Measurements from ENCODE around the gene MED22. TPM values are rescaled to one million over a fixed set of nuclear protein-coding genes. Genes with fewer than 3 reads are reported as not detected.

MED22 gene
- polyA plus RNA-seq, 1 experiment: 14.1 TPM

- DNase-seq (ENCODE audit: low read depth, low spot score): no peak
- Histone ChIP-seq H3K27ac (ENCODE audit: low read depth, low read length) (no peak overlapping the region), H3K9me3 (ENCODE audit: control insufficient read depth, insufficient read depth, low read length) (no peaks in the 10 kb centered on the region), H3K4me3 (ENCODE audit: low read depth, low read length) (no peak overlapping the region), H3K27me3 (ENCODE audit: control insufficient read depth, insufficient read depth, low read length) (peaks cover 5% of the 10 kb centered on the region)
- CTCF ChIA-PET: interaction anchor here (0.7 kb wide), 1 partner anchor 26 kb away, joined by 4 read pairs; no protein-coding TSS in a partner anchor
- POLR2A ChIA-PET: no interaction called here
- no peak for TF ChIP-seq CTCF (IDR thresholded peaks at IDR 0.05; ENCODE audit: low read depth, low read length)
Observed at GRCh38 chr9:133390713-133391112, 42.8 kb upstream of the MED22 start.

DNA sequence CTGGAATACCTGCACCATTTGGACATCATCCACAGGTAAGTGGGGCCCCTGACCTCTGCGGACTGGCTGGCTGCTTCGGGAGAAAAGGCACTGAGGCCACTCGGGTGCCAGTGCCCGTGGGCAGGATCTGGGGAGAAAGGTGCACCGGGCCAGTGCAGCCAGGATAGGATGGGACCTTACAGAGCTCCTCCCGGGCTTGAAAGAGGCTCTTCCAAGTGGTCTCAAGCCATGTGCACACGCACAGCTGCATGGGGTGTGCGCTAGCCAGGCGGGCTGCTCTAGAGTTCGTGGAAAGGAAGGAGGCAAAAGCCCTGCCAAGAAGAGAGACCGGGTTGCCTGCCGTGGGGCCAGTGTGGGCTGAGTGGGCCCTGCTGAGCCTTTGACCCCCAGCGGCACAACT, 41.6 kb upstream of the MED22 start:
- ChIA-PET CTCF (no interaction called here), POLR2A (no interaction called here)
- H3K27me3 ChIP-seq (ENCODE audit: control insufficient read depth, insufficient read depth, low read length): peaks cover 5% of the 10 kb centered on the region
- DNase-seq (ENCODE audit: low read depth, low spot score): no peak
- TF ChIP-seq CTCF (IDR thresholded peaks at IDR 0.05; ENCODE audit: low read depth, low read length): no peak
- H3K9me3 ChIP-seq (ENCODE audit: control insufficient read depth, insufficient read depth, low read length): no peaks in the 10 kb centered on the region
- H3K27ac ChIP-seq (ENCODE audit: low read depth, low read length): no peak overlapping the region
- H3K4me3 ChIP-seq (ENCODE audit: low read depth, low read length): no peak overlapping the region

- ChIA-PET CTCF (no interaction called here), POLR2A (no interaction called here)
- no peak for TF ChIP-seq CTCF (IDR thresholded peaks at IDR 0.05; ENCODE audit: low read depth, low read length)
- H3K4me3 ChIP-seq (ENCODE audit: low read depth, low read length): no peak overlapping the region
- H3K9me3 ChIP-seq (ENCODE audit: control insufficient read depth, insufficient read depth, low read length): no peaks in the 10 kb centered on the region
- H3K27ac ChIP-seq (ENCODE audit: low read depth, low read length): no peak overlapping the region
- DNase-seq (ENCODE audit: low read depth, low spot score): no peak
- peaks cover 5% of the 10 kb centered on the region for H3K27me3 ChIP-seq (ENCODE audit: control insufficient read depth, insufficient read depth, low read length)
Observed at GRCh38 chr9:133389025-133389557, 41.2 kb upstream of the MED22 start.

DNA sequence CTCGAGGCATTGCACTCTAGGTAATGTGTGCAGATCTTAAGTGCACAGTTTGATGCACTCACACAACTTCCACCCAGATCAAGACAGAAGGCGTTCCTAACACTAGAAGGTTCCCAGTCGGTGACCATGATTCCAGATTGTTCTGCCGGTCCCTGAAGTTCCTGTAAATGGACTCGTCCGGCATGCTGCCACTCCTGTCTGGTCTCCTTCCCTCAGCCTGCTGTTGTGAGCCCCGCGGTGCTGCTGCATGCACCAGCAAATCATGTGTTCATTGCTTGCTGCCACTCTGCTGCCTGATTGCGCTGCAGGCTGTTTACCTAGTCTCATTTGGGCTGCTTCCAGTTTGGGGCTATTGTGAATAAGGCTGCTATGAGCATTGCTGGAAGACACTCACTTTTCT, 39.7 kb upstream of the MED22 start:
- no peak overlapping the region for H3K27ac ChIP-seq (ENCODE audit: low read depth, low read length)
- no peaks in the 10 kb centered on the region for H3K9me3 ChIP-seq (ENCODE audit: control insufficient read depth, insufficient read depth, low read length)
- CTCF ChIA-PET: no interaction called here
- DNase-seq (ENCODE audit: low read depth, low spot score): no peak
- POLR2A ChIA-PET: no interaction called here
- H3K4me3 ChIP-seq (ENCODE audit: low read depth, low read length): no peak overlapping the region
- H3K27me3 ChIP-seq (ENCODE audit: control insufficient read depth, insufficient read depth, low read length): peaks cover 3% of the 10 kb centered on the region
- TF ChIP-seq CTCF (IDR thresholded peaks at IDR 0.05; ENCODE audit: low read depth, low read length): no peak

- TF ChIP-seq CTCF (IDR thresholded peaks at IDR 0.05; ENCODE audit: low read depth, low read length): no peak
- H3K9me3 ChIP-seq (ENCODE audit: control insufficient read depth, insufficient read depth, low read length): no peaks in the 10 kb centered on the region
- POLR2A ChIA-PET: interaction anchor here (0.9 kb wide), 1 partner anchor 11 kb away, joined by 3 read pairs; no protein-coding TSS in a partner anchor
- peaks cover 3% of the 10 kb centered on the region for H3K27me3 ChIP-seq (ENCODE audit: control insufficient read depth, insufficient read depth, low read length)
- no peak overlapping the region for H3K27ac ChIP-seq (ENCODE audit: low read depth, low read length)
- H3K4me3 ChIP-seq (ENCODE audit: low read depth, low read length): no peak overlapping the region
- CTCF ChIA-PET: no interaction called here
- DNase-seq (ENCODE audit: low read depth, low spot score): no peak
Observed at GRCh38 chr9:133386338-133386737, 38.4 kb upstream of the MED22 start.
